ENCODE results near the gene TRPC1. TPM values are rescaled to one million over a fixed set of nuclear protein-coding genes. Genes with fewer than 3 reads are reported as not detected.

Gene TRPC1
- total RNA-seq, 4 donors from 2014 or later = 0.75 to 1.7 (median 1.1) TPM

- ATAC-seq (no peak), DNase-seq (no peak)
Observed at GRCh38 chr3:142839831-142840230, 116.0 kb downstream of the TRPC1 start.

GRCh38 chr3:142844339-142844977, 120.6 kb downstream of the TRPC1 start:
- no peaks in the 10 kb centered on the region for H3K4me1 ChIP-seq
- in situ Hi-C loops (cut with MboI; ENCODE audit: low sequenced_read_pairs in 4 of 4) = no loop called here
- no peak overlapping the region for H3K4me3 ChIP-seq
- ATAC-seq (no peak), DNase-seq (no peak)
- no peaks in the 10 kb centered on the region for H3K27me3 ChIP-seq
- H3K27ac ChIP-seq = no peak overlapping the region
- H3K9me3 ChIP-seq = no peaks in the 10 kb centered on the region
- intact Hi-C loops (cut with DNase I; ENCODE audit: low total_unique reads) = no loop called here
- H3K36me3 ChIP-seq = no peaks in the 10 kb centered on the region
- no peak for TF ChIP-seq POLR2A (IDR thresholded peaks at IDR 0.05)
- TF ChIP-seq, protein P1, sequence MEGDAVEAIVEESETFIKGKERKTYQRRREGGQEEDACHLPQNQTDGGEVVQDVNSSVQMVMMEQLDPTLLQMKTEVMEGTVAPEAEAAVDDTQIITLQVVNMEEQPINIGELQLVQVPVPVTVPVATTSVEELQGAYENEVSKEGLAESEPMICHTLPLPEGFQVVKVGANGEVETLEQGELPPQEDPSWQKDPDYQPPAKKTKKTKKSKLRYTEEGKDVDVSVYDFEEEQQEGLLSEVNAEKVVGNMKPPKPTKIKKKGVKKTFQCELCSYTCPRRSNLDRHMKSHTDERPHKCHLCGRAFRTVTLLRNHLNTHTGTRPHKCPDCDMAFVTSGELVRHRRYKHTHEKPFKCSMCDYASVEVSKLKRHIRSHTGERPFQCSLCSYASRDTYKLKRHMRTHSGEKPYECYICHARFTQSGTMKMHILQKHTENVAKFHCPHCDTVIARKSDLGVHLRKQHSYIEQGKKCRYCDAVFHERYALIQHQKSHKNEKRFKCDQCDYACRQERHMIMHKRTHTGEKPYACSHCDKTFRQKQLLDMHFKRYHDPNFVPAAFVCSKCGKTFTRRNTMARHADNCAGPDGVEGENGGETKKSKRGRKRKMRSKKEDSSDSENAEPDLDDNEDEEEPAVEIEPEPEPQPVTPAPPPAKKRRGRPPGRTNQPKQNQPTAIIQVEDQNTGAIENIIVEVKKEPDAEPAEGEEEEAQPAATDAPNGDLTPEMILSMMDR (IDR thresholded peaks at IDR 0.05 in 4 of 5, conservative IDR thresholded peaks at IDR 0.05 in 1 of 5) = no peak

More at GRCh38 chr3:142839831-142840230, 116.0 kb downstream of the TRPC1 start:
- Histone ChIP-seq H3K27me3 (no peaks in the 10 kb centered on the region), H3K27ac (no peak overlapping the region), H3K36me3 (no peaks in the 10 kb centered on the region), H3K9me3 (no peaks in the 10 kb centered on the region), H3K4me3 (no peak overlapping the region), H3K4me1 (no peaks in the 10 kb centered on the region)
- no peak for TF ChIP-seq POLR2A (IDR thresholded peaks at IDR 0.05)
- TF ChIP-seq, protein P1 (IDR thresholded peaks at IDR 0.05 in 4 of 5, conservative IDR thresholded peaks at IDR 0.05 in 1 of 5) = no peak
- intact Hi-C loops (cut with DNase I; ENCODE audit: low total_unique reads) (no loop called here), in situ Hi-C loops (cut with MboI; ENCODE audit: low sequenced_read_pairs in 4 of 4) (no loop called here)

GRCh38 chr3:142846779-142847577, 123.1 kb downstream of the TRPC1 start:
- Histone ChIP-seq H3K27me3 (no peaks in the 10 kb centered on the region), H3K36me3 (no peaks in the 10 kb centered on the region), H3K9me3 (no peaks in the 10 kb centered on the region), H3K4me3 (no peak overlapping the region), H3K27ac (no peak overlapping the region), H3K4me1 (no peaks in the 10 kb centered on the region)
- in situ Hi-C loops (cut with MboI; ENCODE audit: low sequenced_read_pairs in 4 of 4) (no loop called here), intact Hi-C loops (cut with DNase I; ENCODE audit: low total_unique reads) (no loop called here)
- ATAC-seq (no peak), DNase-seq (no peak)
- TF ChIP-seq, protein P1 (IDR thresholded peaks at IDR 0.05 in 4 of 5, conservative IDR thresholded peaks at IDR 0.05 in 1 of 5) = no peak
- TF ChIP-seq POLR2A (IDR thresholded peaks at IDR 0.05) = no peak

DNA sequence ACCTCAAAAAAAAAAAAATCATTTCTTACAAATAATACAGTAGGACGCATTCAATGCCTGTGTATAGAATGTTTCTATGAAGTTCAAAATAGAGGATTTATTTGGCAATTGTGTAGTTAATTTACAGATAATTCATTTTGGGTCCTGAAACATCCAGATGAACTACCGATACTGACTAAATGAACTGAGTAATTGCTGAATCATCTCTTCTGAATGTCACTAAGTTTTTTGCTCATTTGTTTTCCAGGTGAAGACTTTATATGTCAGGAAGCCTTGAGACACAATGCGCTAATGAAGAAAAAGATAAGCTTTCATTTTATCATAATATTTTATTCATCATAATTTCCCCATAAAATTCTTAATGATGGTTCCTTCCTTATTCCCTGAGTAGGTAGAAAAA, 125.3 kb downstream of the TRPC1 start:
- Histone ChIP-seq H3K27ac (no peak overlapping the region), H3K4me3 (no peak overlapping the region), H3K36me3 (no peaks in the 10 kb centered on the region), H3K9me3 (no peaks in the 10 kb centered on the region), H3K4me1 (no peaks in the 10 kb centered on the region), H3K27me3 (no peaks in the 10 kb centered on the region)
- DNase-seq (no peak), ATAC-seq (no peak)
- TF ChIP-seq, protein P1 (IDR thresholded peaks at IDR 0.05 in 4 of 5, conservative IDR thresholded peaks at IDR 0.05 in 1 of 5) = no peak
- no peak for TF ChIP-seq POLR2A (IDR thresholded peaks at IDR 0.05)
- in situ Hi-C loops (cut with MboI; ENCODE audit: low sequenced_read_pairs in 4 of 4) = no loop called here
- intact Hi-C loops (cut with DNase I; ENCODE audit: low total_unique reads) = no loop called here

All from gastrocnemius medialis (tissue), 4 donors.